Ovary (tissue), 3 donors: Measurements from ENCODE around the gene UBR4.

Experiments used
- CTCF ChIP-seq, 3 donors: fragments of 450-650 bp in 2 of 3; fragments of 200-600 bp in 1 of 3; IDR thresholded peaks; one replicate each; pipeline versions ENCODE4 v1.5.1 to v1.8.0; 2016 to 2022; ENCODE audit warnings: antibody characterized with exemption in 3 of 3, mild to moderate bottlenecking in 1 of 3
- EP300 ChIP-seq: sonication (generic); formaldehyde crosslinking; IDR thresholded peaks from one replicate; pipeline ENCODE4 v1.6.1; 2017; ENCODE audit warnings: antibody characterized with exemption
- POLR2A ChIP-seq: fragments of 450-650 bp; IDR thresholded peaks from one replicate; pipeline ENCODE4 v1.6.1; 2017; ENCODE audit warnings: antibody characterized with exemption, mild to moderate bottlenecking, moderate library complexity
- donor health status: DM: no; HTN: no; CAD: no.

GRCh38 chr1:19206947-19207346, 3.1 kb downstream of the UBR4 start:
- TF ChIP-seq POLR2A (no peak), CTCF (IDR thresholded peaks at IDR 0.05) (no peak), EP300 (no peak)
